ENCODE measurements around the gene NBEA.

DNA sequence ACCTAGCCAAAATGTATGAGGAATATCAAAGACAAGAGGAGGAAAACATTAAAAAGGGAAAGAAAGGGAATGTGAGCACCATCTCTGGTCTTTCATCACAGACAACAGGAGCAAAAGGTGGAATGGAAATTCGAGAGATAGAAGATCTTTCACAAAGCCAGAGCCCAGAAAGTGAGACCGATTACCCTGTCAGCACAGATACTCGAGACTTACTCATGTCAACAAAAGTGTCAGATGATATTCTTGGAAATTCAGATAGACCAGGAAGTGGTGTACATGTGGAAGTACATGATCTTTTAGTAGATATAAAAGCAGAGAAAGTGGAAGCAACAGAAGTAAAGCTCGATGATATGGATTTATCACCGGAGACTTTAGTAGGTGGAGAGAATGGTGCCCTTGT, 217.0 kb downstream of the NBEA start:
- TF ChIP-seq CTCF (IDR thresholded peaks at IDR 0.05) (no peak), POLR2A (IDR thresholded peaks at IDR 0.05) (no peak)

Measured in breast epithelium (tissue), 3 donors.